Type B pancreatic cell (in vitro differentiated cells): Measurements from ENCODE around the gene TTN. TPM values are rescaled to one million over a fixed set of nuclear protein-coding genes. Genes with fewer than 3 reads are reported as not detected.

Experiments
- DNase-seq: peaks from one replicate; pipeline ENCODE4 v3.0.0; 2021; ENCODE audit warnings: mixed read lengths; ENCODE audit not compliant: unreplicated experiment; ENCODE audit errors: extremely low spot score
- H3K27ac Mint-ChIP-seq: 2 replicates; pipeline ENCODE4 v1.8.0; 2021; ENCODE audit warnings: mild to moderate bottlenecking, mixed read lengths
- H3K27me3 Mint-ChIP-seq: 2 replicates; pipeline ENCODE4 v1.8.0; 2021; ENCODE audit warnings: mixed read lengths
- H3K36me3 Mint-ChIP-seq: 2 replicates; pipeline ENCODE4 v1.8.0; 2021; ENCODE audit warnings: mixed read lengths
- H3K4me1 Mint-ChIP-seq: one replicate; pipeline ENCODE4 v1.8.0; 2021; ENCODE audit warnings: mixed read lengths; ENCODE audit not compliant: unreplicated experiment
- H3K4me3 Mint-ChIP-seq: 2 replicates; pipeline ENCODE4 v1.8.0; 2021; ENCODE audit warnings: mild to moderate bottlenecking, mixed read lengths
- H3K9me3 Mint-ChIP-seq: 2 replicates; pipeline ENCODE4 v1.8.0; 2021; ENCODE audit warnings: mixed read lengths
- CTCF ChIP-seq: fragments of 200-600 bp; sonication (generic); conservative IDR thresholded peaks from 2 replicates; pipeline ENCODE4 v1.5.0; 2021; ENCODE audit warnings: antibody characterized with exemption, mild to moderate bottlenecking
- total RNA-seq: library from RNA; stranded (reverse); gene quantifications from 2 replicates; pipeline ENCODE4 v1.2.1, GENCODE V29; 2021; ENCODE audit warnings: low replicate concordance

TTN gene
- total RNA-seq, 1 donor from 2014 or later: 5.6 TPM

DNA sequence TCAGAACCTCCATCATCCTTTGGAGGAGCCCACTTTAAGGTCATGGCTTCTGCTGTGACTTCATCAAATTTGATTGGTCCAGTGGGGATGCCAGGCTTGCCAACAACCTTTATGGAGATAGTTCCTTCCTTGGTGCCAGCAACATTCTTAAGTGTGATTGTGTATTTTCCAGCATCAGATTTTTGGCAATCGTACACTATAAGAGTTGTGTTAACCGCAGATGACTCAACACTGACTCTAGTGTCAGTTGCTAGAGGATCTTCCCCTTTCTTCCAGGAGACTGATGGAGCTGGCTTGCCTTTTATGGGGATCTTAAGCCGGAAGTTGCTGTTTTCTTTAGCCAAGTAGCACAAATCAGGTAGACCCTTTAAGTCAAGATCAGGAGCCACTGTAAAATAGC, 228.2 kb downstream of the TTN start:
- no peaks in the 10 kb centered on the region for H3K27me3 Mint-ChIP-seq
- DNase-seq: no peak
- H3K4me3 Mint-ChIP-seq: no peak overlapping the region
- no peak overlapping the region for H3K27ac Mint-ChIP-seq
- no peaks in the 10 kb centered on the region for H3K9me3 Mint-ChIP-seq
- H3K36me3 Mint-ChIP-seq: peaks cover 45% of the 10 kb centered on the region
- H3K4me1 Mint-ChIP-seq: no peaks in the 10 kb centered on the region
- no peak for TF ChIP-seq CTCF

- Mint-ChIP-seq H3K36me3 (peaks cover 70% of the 10 kb centered on the region), H3K27ac (no peak overlapping the region), H3K27me3 (no peaks in the 10 kb centered on the region)
These were observed 232.4 kb downstream of the TTN start for GRCh38 chr2:178574789-178575188.

DNA sequence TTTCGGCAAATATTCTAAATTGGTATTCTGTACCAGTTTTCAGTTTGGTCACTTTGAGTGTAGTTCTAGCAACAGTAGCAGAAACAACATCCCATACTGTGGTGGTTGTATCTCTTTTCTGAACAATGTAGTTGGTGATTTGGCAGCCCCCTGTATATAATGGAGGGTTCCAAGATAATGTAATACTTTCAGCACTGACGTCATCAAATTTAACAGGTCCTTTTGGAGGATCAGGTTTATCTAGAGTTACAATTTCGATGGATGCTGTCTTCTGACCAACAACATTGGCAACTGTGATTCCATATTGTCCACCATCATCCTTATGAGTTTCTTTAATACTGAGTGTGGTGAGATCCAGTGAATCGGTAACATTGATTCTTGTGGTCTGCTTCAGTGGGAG, 239.0 kb downstream of the TTN start:
- Mint-ChIP-seq H3K4me3 (no peak overlapping the region), H3K4me1 (no peaks in the 10 kb centered on the region), H3K36me3 (peaks cover 80% of the 10 kb centered on the region), H3K27me3 (no peaks in the 10 kb centered on the region), H3K9me3 (peaks cover 9% of the 10 kb centered on the region), H3K27ac (no peak overlapping the region)
- TF ChIP-seq CTCF: no peak
- DNase-seq: no peak

More at GRCh38 chr2:178574789-178575188, 232.4 kb downstream of the TTN start:
- H3K4me3 Mint-ChIP-seq: no peak overlapping the region
- H3K4me1 Mint-ChIP-seq: no peaks in the 10 kb centered on the region
- TF ChIP-seq CTCF: no peak
- H3K9me3 Mint-ChIP-seq: no peaks in the 10 kb centered on the region
- DNase-seq: no peak

DNA sequence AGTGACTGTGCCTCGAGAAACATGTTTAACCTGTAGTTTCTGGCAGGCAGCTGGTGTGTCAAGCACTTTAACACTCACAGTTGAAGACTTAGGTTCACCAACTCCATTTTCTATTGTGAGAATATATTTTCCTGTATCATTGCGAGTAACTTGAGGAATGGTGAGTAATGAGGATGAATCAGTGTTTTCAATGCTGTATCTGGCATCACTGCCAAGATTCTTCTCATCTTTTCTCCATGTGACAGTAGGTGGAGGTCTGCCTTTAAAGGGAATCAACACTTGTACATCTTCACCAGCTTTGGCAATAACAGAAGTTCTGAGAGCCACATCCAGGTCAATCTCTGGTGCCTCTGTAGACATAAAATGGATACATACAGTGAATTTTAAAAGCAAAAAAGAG, 254.2 kb downstream of the TTN start:
- DNase-seq: no peak
- Mint-ChIP-seq H3K4me1 (no peaks in the 10 kb centered on the region), H3K27me3 (no peaks in the 10 kb centered on the region), H3K4me3 (no peak overlapping the region), H3K36me3 (peaks cover 37% of the 10 kb centered on the region), H3K27ac (no peak overlapping the region), H3K9me3 (no peaks in the 10 kb centered on the region)
- TF ChIP-seq CTCF: no peak

- Mint-ChIP-seq H3K4me3 (no peak overlapping the region), H3K27ac (no peak overlapping the region), H3K4me1 (no peaks in the 10 kb centered on the region), H3K27me3 (no peaks in the 10 kb centered on the region), H3K9me3 (no peaks in the 10 kb centered on the region), H3K36me3 (peaks cover 49% of the 10 kb centered on the region)
- DNase-seq: no peak
- TF ChIP-seq CTCF: no peak
These were observed 256.9 kb downstream of the TTN start for GRCh38 chr2:178550352-178550751.

DNA sequence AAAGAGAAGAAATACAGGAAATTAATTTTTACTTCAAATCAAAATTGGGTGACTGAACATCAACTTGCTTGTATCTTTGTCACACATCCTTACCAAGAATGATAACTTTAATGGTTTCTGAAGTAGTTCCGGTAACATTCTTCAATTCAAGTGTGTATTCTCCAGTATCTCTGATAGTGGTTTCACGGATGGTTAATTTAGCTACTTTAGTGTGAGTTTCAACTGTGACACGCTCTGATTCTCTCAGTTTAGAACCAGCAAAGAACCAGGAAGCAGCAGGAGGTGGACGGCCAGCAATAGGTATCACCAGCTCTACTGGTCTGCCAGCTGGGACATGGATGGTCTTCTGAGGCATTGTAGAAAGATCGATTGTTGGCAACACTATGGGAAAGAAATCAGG, 264.7 kb downstream of the TTN start:
- TF ChIP-seq CTCF: no peak
- no peak overlapping the region for H3K27ac Mint-ChIP-seq
- H3K4me3 Mint-ChIP-seq: no peak overlapping the region
- H3K9me3 Mint-ChIP-seq: no peaks in the 10 kb centered on the region
- no peak for DNase-seq
- no peaks in the 10 kb centered on the region for H3K4me1 Mint-ChIP-seq
- H3K36me3 Mint-ChIP-seq: peaks cover 47% of the 10 kb centered on the region
- no peaks in the 10 kb centered on the region for H3K27me3 Mint-ChIP-seq
